Panc1 (cell line): Measurements from ENCODE around the gene APOL6.

ENCODE experiments used
- CTCF ChIP-seq: fragments of 450-650 bp; IDR thresholded peaks from 2 replicates; pipeline ENCODE4 v1.5.1; 2017; ENCODE audit warnings: mild to moderate bottlenecking
- POLR2AphosphoS5 ChIP-seq: IDR thresholded peaks from 2 replicates; pipeline ENCODE4 v1.6.1; 2012; ENCODE audit warnings: mild to moderate bottlenecking, low read depth, low read length, moderate library complexity
- REST ChIP-seq, 2 experiments: IDR thresholded peaks; 2 replicates each; pipeline ENCODE4 v1.6.1; 2011 to 2012; ENCODE audit warnings: low read depth in 2 of 2, control low read depth in 1 of 2, low read length in 1 of 2, mild to moderate bottlenecking in 1 of 2, moderate library complexity in 1 of 2; ENCODE audit not compliant: insufficient read depth in 1 of 2
- SIN3A ChIP-seq: IDR thresholded peaks from 2 replicates; pipeline ENCODE4 v1.6.1; 2012; ENCODE audit warnings: low read depth, mild to moderate bottlenecking, low read length, moderate library complexity, borderline replicate concordance; ENCODE audit not compliant: insufficient read depth
- TCF7L2 ChIP-seq: IDR thresholded peaks from 2 replicates; pipeline ENCODE4 v1.6.1; 2011; ENCODE audit warnings: mild to moderate bottlenecking, low read depth, low read length, inconsistent platforms

GRCh38 chr22:35711336-35711735 lies 63.1 kb downstream of the APOL6 start:
- TF ChIP-seq CTCF (no peak), POLR2AphosphoS5 (no peak), REST (IDR thresholded peaks at IDR 0.05; ENCODE audit: insufficient read depth in 1 of 2, low read depth in 2 of 2, low read length in 1 of 2) (no peak), SIN3A (no peak), TCF7L2 (no peak)
